B cell (primary cell): ENCODE data around the gene ACP3. TPM values are rescaled to one million over a fixed set of nuclear protein-coding genes. Genes with fewer than 3 reads are reported as not detected.

Experiments
- ATAC-seq: fragments of 200-7000 bp; cut with Tn5 transposase; one replicate; pipeline ENCODE4 v1.10.0; 2021; ENCODE audit warnings: low read depth, mild to moderate bottlenecking, moderate number of reproducible peaks, moderate library complexity
- CTCF ChIA-PET: fragments of 350-600 bp; sonication (Branson Sonifier 250); formaldehyde crosslinking; loops from one replicate; lab custom pipeline; 2021; ENCODE audit warnings: antibody characterized with exemption, inconsistent platforms; lab: Charles Lee
- POLR2A ChIA-PET: fragments of 350-600 bp; sonication (Branson Sonifier 250); formaldehyde crosslinking; loops from one replicate; lab custom pipeline; 2021; ENCODE audit warnings: antibody characterized with exemption; lab: Charles Lee
- DNase-seq: peaks from one replicate; pipeline ENCODE4 v3.0.0; 2013
- H2AFZ ChIP-seq: 2 replicates; pipeline ENCODE4 v1.6.1; 2012; ENCODE audit warnings: mild to moderate bottlenecking, low read depth, low read length; ENCODE audit not compliant: insufficient read depth, poor library complexity, severe bottlenecking
- H3K27ac ChIP-seq, 2 donors: 1 replicate in 1 of 2; 2 replicates in 1 of 2; pipeline ENCODE4 v1.5.1; 2012 to 2013; ENCODE audit warnings: low read length in 2 of 2, mild to moderate bottlenecking in 2 of 2, moderate library complexity in 1 of 2
- H3K27me3 ChIP-seq, 4 experiments: fragments of 200-600 bp in 1 of 4; sonication (generic) in 1 of 4; replicated peaks in 1 of 4; 1 replicate in 2 of 4; 2 replicates in 2 of 4; pipeline versions ENCODE4 v1.6.1 to v1.7.0; 2013 to 2016; ENCODE audit warnings: low read length in 3 of 4, mild to moderate bottlenecking in 2 of 4, mixed read lengths in 1 of 4, moderate library complexity in 1 of 4; ENCODE audit not compliant: insufficient read depth in 4 of 4, control insufficient read depth in 3 of 4; ENCODE audit errors: control extremely low read depth in 1 of 4
- H3K36me3 ChIP-seq, 2 experiments: replicated peaks in 1 of 2; 1 replicate in 1 of 2; 2 replicates in 1 of 2; pipeline versions ENCODE4 v1.6.1 to v1.7.1; 2013; ENCODE audit warnings: low read length in 1 of 2; ENCODE audit not compliant: insufficient read depth in 2 of 2, control insufficient read depth in 1 of 2; ENCODE audit errors: control extremely low read depth in 1 of 2, extremely low read depth in 1 of 2
- H3K4me1 ChIP-seq, 2 donors: fragments of 200-600 bp in 1 of 2; sonication (generic) in 1 of 2; 1 replicate in 1 of 2; 2 replicates in 1 of 2; pipeline versions ENCODE4 v1.5.1 to v1.6.1; 2013 to 2017; ENCODE audit warnings: low read length in 2 of 2; ENCODE audit not compliant: control insufficient read depth in 2 of 2, insufficient read depth in 2 of 2
- H3K4me2 ChIP-seq: replicated peaks from 2 replicates; pipeline ENCODE3; 2012; ENCODE audit warnings: mild to moderate bottlenecking, low read depth, low read length; ENCODE audit not compliant: poor library complexity, severe bottlenecking
- H3K4me3 ChIP-seq, 5 experiments: fragments of 200-600 bp in 1 of 5; sonication (generic) in 1 of 5; 1 replicate in 3 of 5; 2 replicates in 2 of 5; pipeline versions ENCODE4 v1.5.1 to v1.7.0; 2011 to 2016; ENCODE audit warnings: low read length in 4 of 5, mild to moderate bottlenecking in 4 of 5, low read depth in 2 of 5, control low read depth in 1 of 5, moderate library complexity in 1 of 5; ENCODE audit not compliant: insufficient read depth in 1 of 5; ENCODE audit errors: control extremely low read depth in 1 of 5, extremely low read depth in 1 of 5
- H3K79me2 ChIP-seq: fragments of 200-600 bp; sonication (generic); one replicate; pipeline ENCODE4 v1.6.0; 2016; ENCODE audit warnings: low read length; ENCODE audit not compliant: control insufficient read depth, insufficient read depth
- H3K9ac ChIP-seq: fragments of 200-600 bp; sonication (generic); 2 replicates; pipeline ENCODE4 v1.6.1; 2017; ENCODE audit warnings: mild to moderate bottlenecking, low read length, moderate library complexity
- H3K9me3 ChIP-seq, 3 donors: one replicate each; pipeline versions ENCODE4 v1.6.1 to v1.7.1; 2013; ENCODE audit warnings: low read length in 2 of 3; ENCODE audit not compliant: control insufficient read depth in 2 of 3, insufficient read depth in 1 of 3; ENCODE audit errors: control extremely low read depth in 1 of 3
- H4K20me1 ChIP-seq: 2 replicates; pipeline ENCODE4 v1.6.0; 2012; ENCODE audit warnings: mild to moderate bottlenecking, low read length; ENCODE audit not compliant: insufficient read depth, control insufficient read depth, poor library complexity, severe bottlenecking
- H3K27ac Mint-ChIP-seq: one replicate; pipeline ENCODE4 v1.8.0; 2021; ENCODE audit warnings: mixed read lengths
- H3K27me3 Mint-ChIP-seq: one replicate; pipeline ENCODE4 v1.8.0; 2021; ENCODE audit warnings: mixed read lengths
- H3K4me1 Mint-ChIP-seq: one replicate; pipeline ENCODE4 v1.8.0; 2021; ENCODE audit warnings: mixed read lengths
- H3K4me3 Mint-ChIP-seq: one replicate; pipeline ENCODE4 v1.8.0; 2021; ENCODE audit warnings: mixed read lengths
- H3K9me3 Mint-ChIP-seq: one replicate; pipeline ENCODE4 v1.8.0; 2022; ENCODE audit warnings: mixed read lengths; ENCODE audit not compliant: insufficient read depth
- EZH2 ChIP-seq: IDR thresholded peaks from 2 replicates; pipeline ENCODE4 v1.6.1; 2012; ENCODE audit warnings: borderline replicate concordance, low read depth, mild to moderate bottlenecking, moderate library complexity, low read length; ENCODE audit not compliant: insufficient read depth, poor library complexity, severe bottlenecking
- WGBS: methylation state at CpG from one replicate; pipeline ENCODE4 v1.1.5; 2013; ENCODE audit warnings: missing lambda C conversion rate; ENCODE audit not compliant: insufficient coverage; 5-methylcytosine and 5-hydroxymethylcytosine counted together
- intact Hi-C: fragments of 100-400 bp; cut with micrococcal nuclease; formaldehyde crosslinking; loops from one replicate; pipeline ENCODE4 v1.10.0; 2022
- polyA plus RNA-seq: library from polyadenylated mRNA; depleted of rRNA; stranded (reverse); fragments of >200 nt; gene quantifications from 2 replicates; pipeline ENCODE4 v1.2.3, GENCODE V29; 2012
- total RNA-seq, 2 donors: library from RNA; stranded (reverse); fragments of 120-200 nt in 1 of 2; gene quantifications; 1 replicate in 1 of 2; 2 replicates in 1 of 2; pipeline versions ENCODE4 v1.2.3 to v1.2.4, GENCODE V29; 2013 to 2022
- TF ChIP-seq, protein P1 (sequence below): fragments of 200-600 bp; IDR thresholded peaks from one replicate; pipeline ENCODE4 v1.8.0; 2022; ENCODE audit warnings: antibody characterized with exemption, mild to moderate bottlenecking

ACP3 gene
- total and polyA plus RNA-seq, 2 donors (not counting 1 experiment from before 2014, with no cell fraction given): 0.36 to 0.64 TPM

DNA sequence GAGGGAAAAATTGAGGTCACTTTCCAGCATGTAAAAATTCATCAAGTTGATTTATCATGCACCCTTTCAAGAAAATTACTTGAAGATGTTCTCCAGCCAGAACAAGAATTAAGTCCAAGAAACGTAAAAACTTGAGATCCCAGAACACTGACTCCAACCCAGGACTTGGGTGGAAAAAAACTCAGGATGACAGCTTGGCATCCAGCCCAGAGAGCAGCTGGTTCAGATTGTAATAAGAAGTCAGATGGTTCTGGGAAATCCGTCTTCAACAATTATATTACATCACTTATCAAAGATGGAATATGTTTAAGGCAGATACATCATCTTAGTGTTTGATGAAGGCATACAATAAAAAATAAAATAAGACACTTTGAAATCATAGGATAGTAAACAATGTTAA, 77.1 kb downstream of the ACP3 start:
- intact Hi-C loops: no loop called here
- Histone ChIP-seq H3K4me1 (no peaks in the 10 kb centered on the region), H3K9ac (no peak overlapping the region), H3K27me3 (no peaks in the 10 kb centered on the region), H3K36me3 (no peaks in the 10 kb centered on the region), H4K20me1 (no peaks in the 10 kb centered on the region), H3K79me2 (no peaks in the 10 kb centered on the region), H3K9me3 (peaks cover 0 to 6% (median 0%) of the 10 kb centered on the region in 3 donors), H2AFZ (no peak overlapping the region), H3K27ac (no peak overlapping the region), H3K4me2 (no peak overlapping the region), H3K4me3 (no peak overlapping the region)
- POLR2A ChIA-PET: no interaction called here
- Mint-ChIP-seq H3K4me3 (no peak overlapping the region), H3K27ac (no peak overlapping the region), H3K4me1 (no peaks in the 10 kb centered on the region), H3K9me3 (no peaks in the 10 kb centered on the region), H3K27me3 (no peaks in the 10 kb centered on the region)
- TF ChIP-seq, protein P1, sequence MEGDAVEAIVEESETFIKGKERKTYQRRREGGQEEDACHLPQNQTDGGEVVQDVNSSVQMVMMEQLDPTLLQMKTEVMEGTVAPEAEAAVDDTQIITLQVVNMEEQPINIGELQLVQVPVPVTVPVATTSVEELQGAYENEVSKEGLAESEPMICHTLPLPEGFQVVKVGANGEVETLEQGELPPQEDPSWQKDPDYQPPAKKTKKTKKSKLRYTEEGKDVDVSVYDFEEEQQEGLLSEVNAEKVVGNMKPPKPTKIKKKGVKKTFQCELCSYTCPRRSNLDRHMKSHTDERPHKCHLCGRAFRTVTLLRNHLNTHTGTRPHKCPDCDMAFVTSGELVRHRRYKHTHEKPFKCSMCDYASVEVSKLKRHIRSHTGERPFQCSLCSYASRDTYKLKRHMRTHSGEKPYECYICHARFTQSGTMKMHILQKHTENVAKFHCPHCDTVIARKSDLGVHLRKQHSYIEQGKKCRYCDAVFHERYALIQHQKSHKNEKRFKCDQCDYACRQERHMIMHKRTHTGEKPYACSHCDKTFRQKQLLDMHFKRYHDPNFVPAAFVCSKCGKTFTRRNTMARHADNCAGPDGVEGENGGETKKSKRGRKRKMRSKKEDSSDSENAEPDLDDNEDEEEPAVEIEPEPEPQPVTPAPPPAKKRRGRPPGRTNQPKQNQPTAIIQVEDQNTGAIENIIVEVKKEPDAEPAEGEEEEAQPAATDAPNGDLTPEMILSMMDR: no peak
- TF ChIP-seq EZH2: no peak
- no peak for ATAC-seq
- CTCF ChIA-PET: no interaction called here
- WGBS: no CpG with 5 or more reads among the region's 2 CpGs
- no peak for DNase-seq

DNA sequence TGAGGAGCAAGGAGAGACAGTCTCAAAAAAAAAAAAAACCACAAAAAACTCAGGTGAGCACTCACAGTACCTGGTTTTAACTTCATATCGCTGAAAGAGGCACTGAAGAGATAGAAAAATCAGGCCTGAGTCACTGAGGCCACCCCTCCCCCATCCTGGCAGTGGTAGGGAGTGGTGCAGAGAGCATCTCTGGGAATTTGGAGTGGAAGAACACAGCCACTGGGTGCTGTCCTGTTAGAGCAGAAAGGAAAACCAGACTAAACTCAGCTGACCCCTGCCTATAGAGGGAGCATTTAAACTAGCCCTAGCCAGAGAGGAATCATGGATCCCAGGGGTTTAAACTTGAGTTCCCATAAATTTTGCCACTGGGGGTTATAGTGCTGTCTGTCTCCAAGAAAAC, 77.9 kb downstream of the ACP3 start:
- H3K9me3 ChIP-seq: peaks cover 0 to 6% (median 0%) of the 10 kb centered on the region in 3 donors
- POLR2A ChIA-PET: no interaction called here
- no peaks in the 10 kb centered on the region for H3K4me1 ChIP-seq
- H3K4me2 ChIP-seq: no peak overlapping the region
- no peak overlapping the region for H2AFZ ChIP-seq
- Mint-ChIP-seq H3K4me3 (no peak overlapping the region), H3K9me3 (no peaks in the 10 kb centered on the region), H3K27ac (no peak overlapping the region), H3K27me3 (no peaks in the 10 kb centered on the region), H3K4me1 (no peaks in the 10 kb centered on the region)
- no peaks in the 10 kb centered on the region for H4K20me1 ChIP-seq
- no peak overlapping the region for H3K27ac ChIP-seq
- H3K4me3 ChIP-seq: no peak overlapping the region
- H3K36me3 ChIP-seq: no peaks in the 10 kb centered on the region
- WGBS: no CpG with 5 or more reads among the region's 1 CpG
- DNase-seq (no peak), ATAC-seq (no peak)
- intact Hi-C loops: loop anchor here (5.0 kb wide), 1 partner anchor 358 kb away; the partner anchor contains the start of gene CPNE4
- H3K27me3 ChIP-seq: no peaks in the 10 kb centered on the region
- CTCF ChIA-PET: no interaction called here
- H3K9ac ChIP-seq: no peak overlapping the region
- TF ChIP-seq EZH2: no peak
- TF ChIP-seq, protein P1: no peak
- H3K79me2 ChIP-seq: no peaks in the 10 kb centered on the region
